Kidney (tissue), 14 donors: ENCODE data around the gene PTPRG. TPM values are rescaled to one million over a fixed set of nuclear protein-coding genes. Genes with fewer than 3 reads are reported as not detected.

Experiments used
- DNase-seq, 5 donors: peaks; one replicate each; pipeline ENCODE4 v3.0.0-alpha.2; 2013 to 2020
- FAIRE-seq: peaks from 2 replicates; lab custom pipeline; 2012; peaks lifted over from hg19 to GRCh38; lab: Jason Lieb, UNC
- H3K27ac ChIP-seq, 2 donors: one replicate each; pipeline ENCODE4 v1.7.0; 2013; ENCODE audit warnings: low read depth in 2 of 2, low read length in 2 of 2, inconsistent platforms in 1 of 2
- H3K27me3 ChIP-seq: one replicate; pipeline ENCODE4 v1.7.1; 2013; ENCODE audit warnings: low read length, inconsistent platforms; ENCODE audit not compliant: control insufficient read depth, insufficient read depth
- H3K36me3 ChIP-seq, 3 donors: one replicate each; pipeline versions ENCODE4 v1.7.0 to v1.7.1; 2013; ENCODE audit warnings: low read length in 3 of 3, control low read depth in 1 of 3, inconsistent platforms in 1 of 3; ENCODE audit not compliant: insufficient read depth in 3 of 3, control insufficient read depth in 2 of 3
- H3K4me1 ChIP-seq, 3 donors: one replicate each; pipeline versions ENCODE4 v1.7.0 to v1.7.1; 2013; ENCODE audit warnings: low read length in 3 of 3, inconsistent platforms in 1 of 3, low read depth in 1 of 3; ENCODE audit not compliant: control insufficient read depth in 2 of 3, insufficient read depth in 2 of 3
- H3K4me3 ChIP-seq, 3 donors: one replicate each; pipeline versions ENCODE4 v1.7.0 to v1.8.1; 2013; ENCODE audit warnings: low read length in 3 of 3, control low read depth in 1 of 3, inconsistent platforms in 1 of 3
- H3K9ac ChIP-seq, 3 donors: one replicate each; pipeline versions ENCODE4 v1.7.0 to v1.7.1; 2013; ENCODE audit warnings: low read length in 3 of 3, control low read depth in 1 of 3, inconsistent platforms in 1 of 3
- H3K9me3 ChIP-seq, 3 donors: one replicate each; pipeline versions ENCODE4 v1.7.0 to v1.7.1; 2013; ENCODE audit warnings: low read length in 3 of 3, control low read depth in 1 of 3, inconsistent platforms in 1 of 3; ENCODE audit not compliant: control insufficient read depth in 2 of 3, insufficient read depth in 1 of 3
- CTCF ChIP-seq: IDR thresholded peaks from 3 replicates; pipeline ENCODE4 v1.5.1; 2012; ENCODE audit warnings: mild to moderate bottlenecking, moderate library complexity, borderline replicate concordance; ENCODE audit not compliant: insufficient read depth; ENCODE audit errors: extremely low read depth
- intact Hi-C: fragments of 100-400 bp; cut with DNase I; formaldehyde crosslinking; loops from one replicate; pipeline ENCODE4 v1.11.1; 2022
- polyA plus RNA-seq: library from polyadenylated mRNA; stranded (reverse); fragments of 350-450 nt; fragmentation: Illumina TruSeq; extraction: RNeasy Lipid Tissue Mini Kit (QIAGEN cat#74804); gene quantifications from one replicate; pipeline ENCODE4 v1.2.3, GENCODE V29; 2014; ENCODE audit warnings: low read depth, low replicate concordance; ENCODE audit not compliant: insufficient read depth
- total RNA-seq: library from RNA; stranded (reverse); fragmentation: NEBNext Ultra II Directional; extraction: Animal tissue kit (Norgen Biotek cat#: 25700); gene quantifications from one replicate; pipeline ENCODE4 v1.2.1, GENCODE V29; 2021
- donor health status: control.
- donor health status: control.
- donor health status: control.
- donor health status: control.
- donor health status: control.
- donor health status: DM: yes; HTN: yes; CAD: no.
- donor health status: Normal renal cell carcinoma (clear cell type).

PTPRG gene
- total and polyA plus RNA-seq, 2 donors from 2014 or later: 9.2 to 154 TPM

GRCh38 chr3:62122819-62123218 is 561.4 kb downstream of the PTPRG start:
- Histone ChIP-seq H3K27me3 (no peaks in the 10 kb centered on the region), H3K9me3 (peaks cover 0 to 6% (median 0%) of the 10 kb centered on the region in 3 donors), H3K4me1 (peaks cover 0 to 4% (median 0%) of the 10 kb centered on the region in 3 donors), H3K4me3 (no peak overlapping the region), H3K36me3 (no peaks in the 10 kb centered on the region), H3K9ac (no peak overlapping the region), H3K27ac (no peak overlapping the region)
- no peak for FAIRE-seq
- no peak for TF ChIP-seq CTCF
- intact Hi-C loops: no loop called here
- no peak for DNase-seq

- FAIRE-seq (no peak), DNase-seq (peak in 2 of 5 donors; percentile 43 to 51)
- H3K27me3 ChIP-seq: no peaks in the 10 kb centered on the region
- peaks cover 0 to 4% (median 0%) of the 10 kb centered on the region in 3 donors for H3K4me1 ChIP-seq
- TF ChIP-seq CTCF: no peak
- H3K4me3 ChIP-seq: no peak overlapping the region
- no peak overlapping the region for H3K27ac ChIP-seq
- intact Hi-C loops: no loop called here
- no peaks in the 10 kb centered on the region for H3K36me3 ChIP-seq
- peaks cover 0 to 6% (median 0%) of the 10 kb centered on the region in 3 donors for H3K9me3 ChIP-seq
- H3K9ac ChIP-seq: no peak overlapping the region
Measured at GRCh38 chr3:62125380-62125779, 564.0 kb downstream of the PTPRG start.

- H3K27ac ChIP-seq: no peak overlapping the region
- peaks cover 0 to 6% (median 0%) of the 10 kb centered on the region in 3 donors for H3K9me3 ChIP-seq
- peaks cover 0 to 4% (median 2%) of the 10 kb centered on the region in 3 donors for H3K4me1 ChIP-seq
- intact Hi-C loops: no loop called here
- H3K27me3 ChIP-seq: no peaks in the 10 kb centered on the region
- DNase-seq: no peak
- FAIRE-seq: no peak
- no peaks in the 10 kb centered on the region for H3K36me3 ChIP-seq
- no peak for TF ChIP-seq CTCF
- H3K9ac ChIP-seq: no peak overlapping the region
- no peak overlapping the region for H3K4me3 ChIP-seq
Measured at GRCh38 chr3:62127116-62127515, 565.7 kb downstream of the PTPRG start.

GRCh38 chr3:62128051-62128450 is 566.7 kb downstream of the PTPRG start:
- Histone ChIP-seq H3K4me1 (peaks cover 0 to 4% (median 2%) of the 10 kb centered on the region in 3 donors), H3K9me3 (peaks cover 0 to 2% (median 0%) of the 10 kb centered on the region in 3 donors), H3K27me3 (no peaks in the 10 kb centered on the region), H3K27ac (no peak overlapping the region), H3K36me3 (peaks cover 0 to 2% (median 0%) of the 10 kb centered on the region in 3 donors), H3K4me3 (no peak overlapping the region), H3K9ac (no peak overlapping the region)
- no peak for FAIRE-seq
- intact Hi-C loops: no loop called here
- no peak for TF ChIP-seq CTCF
- no peak for DNase-seq
